OCI-LY1 (cell line): ENCODE data around the gene STK39.

ENCODE experiments used
- EZH2 ChIP-seq: fragments of 200-600 bp; sonication (generic), shearing (Covaris generic); IDR thresholded peaks from 2 replicates; pipeline ENCODE4 v1.8.0; 2017; ENCODE audit warnings: borderline replicate concordance, mixed run types, mild to moderate bottlenecking, antibody characterized with exemption, low read length, moderate library complexity, mixed read lengths
- TF ChIP-seq, protein P1 (sequence below): fragments of 200-600 bp; sonication (generic), shearing (Covaris generic); IDR thresholded peaks from 2 replicates; pipeline ENCODE4 v1.5.1; 2017; ENCODE audit warnings: mild to moderate bottlenecking, antibody characterized with exemption, low read length, moderate library complexity, mixed read lengths

DNA sequence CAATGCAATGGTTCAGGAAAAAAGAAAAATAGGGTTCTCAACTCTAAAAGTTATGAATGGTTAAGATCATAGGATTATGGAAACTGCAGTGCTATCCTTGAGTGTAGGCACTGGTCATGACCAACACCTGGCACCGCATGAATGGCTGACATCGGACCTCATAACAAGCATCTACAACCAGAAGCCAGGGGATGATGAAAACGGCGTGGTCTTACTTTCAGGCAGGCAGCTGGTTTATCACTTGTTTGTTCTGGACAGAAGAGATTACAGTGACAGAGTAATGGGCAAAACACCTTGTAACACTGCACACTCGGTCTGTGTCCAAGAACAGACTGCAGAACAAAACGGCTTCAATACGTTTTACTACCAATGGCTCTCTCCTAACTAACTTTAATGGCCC, 132.8 kb downstream of the STK39 start:
- TF ChIP-seq, protein P1, sequence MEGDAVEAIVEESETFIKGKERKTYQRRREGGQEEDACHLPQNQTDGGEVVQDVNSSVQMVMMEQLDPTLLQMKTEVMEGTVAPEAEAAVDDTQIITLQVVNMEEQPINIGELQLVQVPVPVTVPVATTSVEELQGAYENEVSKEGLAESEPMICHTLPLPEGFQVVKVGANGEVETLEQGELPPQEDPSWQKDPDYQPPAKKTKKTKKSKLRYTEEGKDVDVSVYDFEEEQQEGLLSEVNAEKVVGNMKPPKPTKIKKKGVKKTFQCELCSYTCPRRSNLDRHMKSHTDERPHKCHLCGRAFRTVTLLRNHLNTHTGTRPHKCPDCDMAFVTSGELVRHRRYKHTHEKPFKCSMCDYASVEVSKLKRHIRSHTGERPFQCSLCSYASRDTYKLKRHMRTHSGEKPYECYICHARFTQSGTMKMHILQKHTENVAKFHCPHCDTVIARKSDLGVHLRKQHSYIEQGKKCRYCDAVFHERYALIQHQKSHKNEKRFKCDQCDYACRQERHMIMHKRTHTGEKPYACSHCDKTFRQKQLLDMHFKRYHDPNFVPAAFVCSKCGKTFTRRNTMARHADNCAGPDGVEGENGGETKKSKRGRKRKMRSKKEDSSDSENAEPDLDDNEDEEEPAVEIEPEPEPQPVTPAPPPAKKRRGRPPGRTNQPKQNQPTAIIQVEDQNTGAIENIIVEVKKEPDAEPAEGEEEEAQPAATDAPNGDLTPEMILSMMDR: no peak
- TF ChIP-seq EZH2: no peak
